NCI-H1694 treated with DMSO at 0.1 percent for 48 hours (cell line): ENCODE results near the gene TAS1R3.

ENCODE experiments used
- DNase-seq: peaks from one replicate; lab custom pipeline; 2025; lab: John Stamatoyannopoulos, UW

Gene TAS1R3

DNA sequence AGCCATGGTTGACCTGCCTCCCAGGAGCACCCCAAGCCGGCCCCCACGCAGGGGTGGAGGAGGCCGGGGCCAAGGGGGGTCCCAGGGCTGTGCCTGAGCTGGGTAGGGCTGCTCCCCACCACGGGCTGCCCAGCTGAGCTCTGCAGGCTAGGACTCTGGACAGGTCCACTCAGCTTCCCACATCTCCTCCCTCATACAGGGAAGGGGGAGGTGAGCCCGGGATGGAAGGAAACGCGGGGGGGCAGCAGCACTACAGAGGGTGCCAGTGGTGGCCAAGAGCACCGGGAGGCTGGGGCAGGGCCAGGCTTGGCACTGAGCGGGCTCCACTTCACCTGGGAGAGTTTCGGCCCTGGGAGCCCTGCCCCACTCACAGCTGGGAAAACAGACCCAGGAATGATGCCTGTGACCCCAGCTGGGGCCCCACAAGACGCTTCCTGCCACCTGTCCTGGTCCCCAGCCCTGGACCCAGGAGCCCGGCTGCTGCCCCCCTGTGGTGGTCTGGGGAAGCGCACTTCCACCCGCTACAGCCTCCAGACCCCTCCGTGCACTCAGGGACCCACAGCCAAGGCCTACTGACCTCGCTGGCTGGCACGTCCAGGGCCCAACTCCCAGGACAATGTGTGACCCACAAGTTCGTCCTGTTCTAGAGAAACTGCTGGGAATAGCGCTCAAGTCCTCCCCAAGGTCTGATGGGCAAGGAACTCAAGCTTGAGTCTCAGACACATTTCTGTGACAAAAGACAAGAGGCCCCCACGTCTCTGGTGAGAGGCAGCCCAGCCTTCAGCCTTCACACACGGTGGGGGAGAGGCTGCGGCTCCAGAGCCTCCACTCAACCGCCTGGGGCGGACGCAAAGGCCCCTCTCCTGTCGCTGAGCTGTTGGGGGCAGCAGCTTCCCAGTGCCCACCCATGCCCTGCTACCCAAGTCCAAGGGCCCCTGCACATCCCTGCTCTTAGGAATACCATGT is 40.9 kb downstream of the TAS1R3 start:
- no peak for DNase-seq

DNA sequence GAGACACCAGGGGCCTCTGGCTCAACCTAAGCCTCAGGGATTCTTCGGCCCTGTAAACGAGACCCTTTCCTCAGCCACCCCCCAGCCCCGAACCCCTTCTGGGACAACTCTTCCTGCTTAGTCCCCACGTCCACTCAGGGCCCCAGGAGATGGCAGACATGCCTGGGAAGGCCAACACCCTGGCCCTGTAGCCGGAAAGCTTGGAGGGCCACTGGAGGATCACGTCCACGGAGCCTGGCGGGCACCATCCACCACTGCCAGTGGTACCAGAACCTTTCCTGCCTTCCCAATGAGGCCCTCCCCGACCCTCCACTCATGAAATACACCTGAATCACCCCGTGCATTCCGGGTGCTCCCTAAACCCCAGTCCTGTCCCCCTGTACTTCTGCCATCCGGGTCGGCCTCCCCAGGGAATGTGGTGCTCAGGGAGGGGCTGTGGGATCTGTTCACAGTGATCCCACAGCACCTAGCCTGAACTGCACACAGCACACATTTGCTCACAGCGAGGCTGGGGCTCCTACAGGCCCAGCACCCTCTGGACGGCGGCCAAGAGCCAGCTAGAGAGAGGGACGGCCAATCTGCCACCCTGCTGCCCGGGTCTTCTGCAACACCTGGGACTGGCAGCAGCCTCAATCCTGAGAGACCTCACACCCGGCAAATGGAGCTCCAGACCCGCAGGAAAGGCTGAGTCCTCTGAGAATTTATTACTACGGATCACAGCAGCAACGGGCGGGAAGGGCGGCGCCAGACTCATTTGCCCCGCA is 42.2 kb downstream of the TAS1R3 start:
- no peak for DNase-seq

GRCh38 chr1:1373815-1374588 is 42.9 kb downstream of the TAS1R3 start:
- DNase-seq = no peak

- DNase-seq = no peak
These were observed 43.5 kb downstream of the TAS1R3 start for GRCh38 chr1:1374589-1374928.

DNA sequence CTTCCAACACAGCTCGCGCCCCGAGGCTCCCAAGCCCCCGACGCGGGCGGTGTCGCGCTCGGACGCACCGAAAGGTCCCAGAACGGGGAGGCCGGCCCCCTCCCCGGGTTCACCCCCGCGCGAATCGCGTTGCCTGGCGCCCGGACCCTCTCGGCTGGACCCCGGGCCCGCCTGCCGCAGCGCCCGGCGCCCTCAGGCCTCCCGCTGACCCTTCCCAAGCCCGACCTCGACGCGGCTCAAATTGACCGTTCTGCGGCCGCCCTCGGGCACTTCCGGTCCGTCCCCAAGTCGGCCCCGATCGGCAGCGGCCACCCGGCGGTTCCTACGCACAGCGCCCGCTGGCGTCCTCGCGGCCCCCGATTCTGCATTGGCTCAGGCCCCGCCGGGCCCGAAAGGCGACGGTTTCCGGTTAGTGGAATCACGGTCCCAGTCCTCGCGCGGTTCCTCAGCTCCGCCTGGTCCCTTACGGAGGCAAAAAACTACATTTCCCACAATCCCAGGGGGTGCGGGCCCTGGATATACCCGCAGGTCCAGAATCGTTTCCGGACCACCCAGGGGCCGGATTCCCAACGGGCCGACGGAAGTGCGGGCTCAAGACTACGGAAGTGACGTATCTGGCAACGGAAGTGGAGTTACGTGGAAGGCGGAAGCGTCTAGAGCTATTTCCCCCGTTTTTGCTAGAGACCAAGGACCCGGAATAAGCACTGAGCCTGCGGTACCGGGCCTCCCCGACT is 44.0 kb downstream of the TAS1R3 start, which contains the start of gene AURKAIP1:
Gene AURKAIP1 (minus strand): TSS at position 279 of the 734 bp plus-strand sequence. CDS start 451 bp downstream, outside the sequence.
- peak; percentile 96 for DNase-seq

DNA sequence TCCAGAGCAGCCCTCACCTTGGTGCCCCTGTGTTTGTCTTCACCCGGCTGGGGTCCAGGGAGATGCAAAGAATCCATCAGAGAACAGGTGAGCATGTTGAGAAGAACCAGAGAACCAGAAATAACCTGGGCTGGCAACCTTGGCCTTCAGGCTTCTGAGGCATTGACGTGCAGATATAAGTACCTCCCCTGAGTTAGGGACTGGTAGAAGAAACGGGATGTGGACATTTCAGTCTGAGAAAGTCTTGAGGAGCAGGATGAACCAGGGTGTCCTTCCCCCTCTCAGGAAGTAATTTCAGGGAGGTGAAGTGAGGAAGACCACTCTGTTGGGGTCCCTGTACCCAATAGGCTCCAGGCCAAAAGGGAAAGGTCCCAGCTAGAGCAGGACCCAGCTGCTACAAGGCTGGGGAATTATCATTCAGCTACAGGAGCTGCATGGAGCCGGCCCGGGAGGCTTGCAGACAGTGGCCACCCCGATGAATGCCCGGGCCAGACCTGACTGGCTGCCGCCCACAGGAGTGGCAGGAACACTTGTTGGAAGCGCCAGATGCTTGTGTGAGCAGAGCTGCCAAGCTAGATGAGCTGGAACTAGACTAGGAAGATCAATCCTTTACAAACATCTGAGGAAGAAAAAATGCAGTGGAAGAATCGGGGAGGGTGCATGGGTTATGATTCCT is 45.6 kb downstream of the TAS1R3 start:
- DNase-seq = no peak

- DNase-seq = no peak
These were observed 46.6 kb downstream of the TAS1R3 start for GRCh38 chr1:1377540-1378205.

DNA sequence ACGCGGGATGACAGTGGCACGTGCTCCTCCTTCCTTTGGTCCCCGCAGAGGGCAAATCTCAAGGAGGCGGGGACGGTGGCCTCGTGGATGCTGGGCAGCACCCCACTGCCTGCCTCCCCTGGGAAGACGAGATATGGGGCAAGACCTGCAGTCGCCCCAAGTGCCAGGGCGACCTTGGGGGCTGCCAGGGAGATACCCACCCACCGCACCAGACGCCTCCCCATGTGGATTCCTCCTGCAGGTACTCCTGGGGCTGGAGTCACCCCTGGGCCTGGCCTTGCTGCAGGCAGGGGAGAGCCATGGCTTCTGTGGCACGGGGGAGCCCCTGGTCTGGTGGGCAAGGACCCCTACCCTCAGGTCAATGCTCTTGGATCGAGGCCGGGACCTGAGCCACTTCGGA is 49.8 kb downstream of the TAS1R3 start:
- DNase-seq = no peak

GRCh38 chr1:1381294-1381693 is 50.2 kb downstream of the TAS1R3 start:
- no peak for DNase-seq
